ENCODE measurements around the gene STXBP1. TPM values are rescaled to one million over a fixed set of nuclear protein-coding genes. Genes with fewer than 3 reads are reported as not detected.

STXBP1 gene
- total and polyA plus RNA-seq, 2 donors (not counting 3 experiments of a cell fraction or from before 2014, with no cell fraction given), result 18.8 to 51.3 TPM

DNA sequence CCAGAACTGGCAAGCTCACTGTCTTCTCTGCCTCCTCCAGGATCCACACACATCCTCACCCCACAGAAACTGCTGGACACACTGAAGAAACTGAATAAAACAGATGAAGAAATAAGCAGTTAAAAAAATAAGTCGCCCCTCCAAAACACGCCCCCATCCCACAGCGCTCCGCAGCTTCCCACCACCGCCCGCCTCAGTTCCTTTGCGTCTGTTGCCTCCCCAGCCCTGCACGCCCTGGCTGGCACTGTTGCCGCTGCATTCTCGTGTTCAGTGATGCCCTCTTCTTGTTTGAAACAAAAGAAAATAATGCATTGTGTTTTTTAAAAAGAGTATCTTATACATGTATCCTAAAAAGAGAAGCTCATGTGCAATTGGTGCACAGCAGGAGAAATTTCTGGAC is 78.7 kb downstream of the STXBP1 start:
- Histone ChIP-seq H3K27ac (ENCODE audit: insufficient read depth, low read depth, low read length) (no peak overlapping the region), H4K20me1 (replicated peaks; ENCODE audit: control insufficient read depth, extremely low read depth, insufficient read depth, low read length) (no peaks in the 10 kb centered on the region), H3K9me3 (replicated peaks; ENCODE audit: control insufficient read depth, insufficient read depth, low read length) (no peaks in the 10 kb centered on the region), H3K79me2 (ENCODE audit: control insufficient read depth, insufficient read depth, low read length) (no peaks in the 10 kb centered on the region), H3K4me3 (replicated peaks in 1 of 3; ENCODE audit: insufficient read depth in 1 of 3, low read depth in 1 of 3, low read length in 3 of 3) (no peak overlapping the region), H3K4me1 (ENCODE audit: control insufficient read depth, extremely low read depth, insufficient read depth, low read length) (no peaks in the 10 kb centered on the region), H3K9me1 (replicated peaks; ENCODE audit: control insufficient read depth, extremely low read depth, insufficient read depth, low read length) (no peaks in the 10 kb centered on the region), H2AFZ (ENCODE audit: low read depth, low read length) (no peak overlapping the region), H3K36me3 (ENCODE audit: control insufficient read depth in 2 of 2, extremely low read depth in 1 of 2, insufficient read depth in 2 of 2, low read length in 2 of 2) (peaks cover 0 to 19% of the 10 kb centered on the region in 2 experiments), H3K9ac (replicated peaks; ENCODE audit: extremely low read depth, insufficient read depth, low read length) (no peak overlapping the region), H3K27me3 (ENCODE audit: control insufficient read depth in 2 of 2, insufficient read depth in 2 of 2, low read length in 2 of 2) (no peaks in the 10 kb centered on the region), H3K4me2 (ENCODE audit: insufficient read depth, low read length) (no peak overlapping the region)
- intact Hi-C loops (cut with micrococcal nuclease) (no loop called here), dilution Hi-C loops (cut with MboI; ENCODE audit: extremely low pct_ligation_motif_present, low sequenced_read_pairs) (no loop called here)
- TF ChIP-seq MAX (IDR thresholded peaks at IDR 0.05; ENCODE audit: insufficient read depth, insufficient read length), result no peak
- TF ChIP-seq POLR2AphosphoS5 (IDR thresholded peaks at IDR 0.05; ENCODE audit: insufficient read depth, low read depth, low read length), result no peak
- no peak for TF ChIP-seq EZH2 (IDR thresholded peaks at IDR 0.05; ENCODE audit: borderline replicate concordance, low read depth, low read length, severe bottlenecking)
- TF ChIP-seq JUN (IDR thresholded peaks at IDR 0.05; ENCODE audit: borderline replicate concordance, insufficient read depth, insufficient read length, low read depth), result no peak
- no peak for TF ChIP-seq FOS (IDR thresholded peaks at IDR 0.05; ENCODE audit: borderline replicate concordance, insufficient read depth, low read length)
- no peak for TF ChIP-seq CTCF (IDR thresholded peaks at IDR 0.05; ENCODE audit: extremely low read depth in 1 of 2, insufficient read depth in 1 of 2, low read depth in 1 of 2, low read length in 2 of 2)
- no peak for FAIRE-seq
- no peak for DNase-seq (ENCODE audit: low read depth, low spot score)
- no TSS peak for BruUV-seq (replicated peaks)
- ChIA-PET CTCF (interaction anchor here (1.5 kb wide), 1 partner anchor 179 kb away, joined by 3 read pairs; no protein-coding TSS in a partner anchor), POLR2A (no interaction called here)

All from endothelial cell of umbilical vein (primary cell).